HG03439 (cell line): Measurements from ENCODE around the gene VPS54.
A peak's percentile ranks its signal among the peaks of the same experiment; 100 is the strongest.

Source experiments
- ATAC-seq: cut with Tn5 transposase; IDR thresholded peaks from one replicate; pipeline ENCODE4 v1.9.1; 2021; ENCODE audit warnings: mild to moderate bottlenecking, moderate library complexity; ENCODE audit not compliant: unreplicated experiment

Gene VPS54

GRCh38 chr2:63926815-63927214 lies 92.4 kb downstream of the VPS54 start:
- no peak for ATAC-seq

- no peak for ATAC-seq
Observed at GRCh38 chr2:63914311-63914710, 104.9 kb downstream of the VPS54 start.

GRCh38 chr2:63903003-63903402 lies 116.2 kb downstream of the VPS54 start:
- peak; percentile 53 for ATAC-seq

GRCh38 chr2:63902149-63902548 lies 117.1 kb downstream of the VPS54 start:
- ATAC-seq, result no peak

- no peak for ATAC-seq
Observed at GRCh38 chr2:63899639-63900038, 119.6 kb downstream of the VPS54 start.

GRCh38 chr2:63898839-63899238 lies 120.4 kb downstream of the VPS54 start:
- no peak for ATAC-seq

GRCh38 chr2:63894167-63894566 lies 125.1 kb downstream of the VPS54 start:
- no peak for ATAC-seq

GRCh38 chr2:63893163-63893562 lies 126.1 kb downstream of the VPS54 start:
- no peak for ATAC-seq

- ATAC-seq, result no peak
Observed at GRCh38 chr2:63891488-63892030, 127.7 kb downstream of the VPS54 start.

GRCh38 chr2:63890678-63891077 lies 128.6 kb downstream of the VPS54 start:
- no peak for ATAC-seq

GRCh38 chr2:63888490-63889402 lies 130.5 kb downstream of the VPS54 start:
- ATAC-seq, result peak; percentile 81

GRCh38 chr2:63888053-63888452 lies 131.2 kb downstream of the VPS54 start:
- no peak for ATAC-seq

GRCh38 chr2:63886445-63886844 lies 132.8 kb downstream of the VPS54 start:
- no peak for ATAC-seq

- ATAC-seq, result no peak
Observed at GRCh38 chr2:63882395-63883105, 136.7 kb downstream of the VPS54 start.

GRCh38 chr2:63881205-63881604 lies 138.0 kb downstream of the VPS54 start:
- ATAC-seq, result no peak

- no peak for ATAC-seq
Observed at GRCh38 chr2:63880625-63881024, 138.6 kb downstream of the VPS54 start.

- no peak for ATAC-seq
Observed at GRCh38 chr2:63879876-63880433, 139.3 kb downstream of the VPS54 start.

GRCh38 chr2:63878486-63878885 lies 140.7 kb downstream of the VPS54 start:
- ATAC-seq, result no peak

GRCh38 chr2:63876311-63876710 lies 142.9 kb downstream of the VPS54 start:
- ATAC-seq, result no peak

GRCh38 chr2:63875559-63876245 lies 143.5 kb downstream of the VPS54 start:
- ATAC-seq, result no peak

- ATAC-seq, result no peak
Observed at GRCh38 chr2:63875131-63875527, 144.1 kb downstream of the VPS54 start.
